ENCODE measurements around the gene CA10.

The CA10 gene

DNA sequence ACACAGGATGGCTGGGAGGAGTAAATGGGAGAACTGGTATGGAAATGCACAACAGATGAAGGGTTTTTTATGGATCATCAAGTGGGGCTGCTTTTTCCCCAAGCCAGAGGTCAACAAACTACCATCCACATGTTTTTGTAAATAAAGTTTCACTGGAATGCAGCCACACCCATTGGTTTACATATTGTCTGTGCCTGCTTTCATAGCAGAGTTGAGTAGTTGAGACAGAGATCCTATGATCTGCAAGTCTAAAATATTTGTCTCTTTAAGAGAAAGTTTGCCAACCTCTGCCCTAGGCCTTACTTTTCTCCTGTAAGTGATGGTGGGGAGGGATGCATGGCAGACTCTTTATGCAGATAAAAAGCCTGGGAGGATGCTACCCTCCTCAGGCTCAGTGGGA, 341.4 kb downstream of the CA10 start:
- no peak for DNase-seq

DNA sequence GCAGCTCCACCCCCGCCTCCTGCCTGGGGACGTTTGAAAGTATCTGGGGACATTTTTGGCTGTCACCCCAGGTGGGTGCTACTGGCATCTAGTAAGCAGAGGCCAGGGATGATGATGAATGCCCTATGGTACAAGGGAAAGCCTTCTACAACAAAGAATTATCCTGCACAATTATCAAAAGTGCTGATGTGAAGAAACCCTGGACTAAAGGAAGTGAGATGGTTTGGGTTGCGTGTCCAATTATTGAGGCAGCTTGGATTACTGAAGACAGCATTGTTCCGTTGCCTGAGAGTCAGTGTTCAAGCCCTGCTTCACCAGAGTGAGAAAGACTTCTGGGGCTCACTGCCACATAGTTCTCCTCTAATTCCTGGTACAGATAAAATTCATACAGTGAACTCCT, 343.4 kb downstream of the CA10 start:
- no peak for DNase-seq

DNA sequence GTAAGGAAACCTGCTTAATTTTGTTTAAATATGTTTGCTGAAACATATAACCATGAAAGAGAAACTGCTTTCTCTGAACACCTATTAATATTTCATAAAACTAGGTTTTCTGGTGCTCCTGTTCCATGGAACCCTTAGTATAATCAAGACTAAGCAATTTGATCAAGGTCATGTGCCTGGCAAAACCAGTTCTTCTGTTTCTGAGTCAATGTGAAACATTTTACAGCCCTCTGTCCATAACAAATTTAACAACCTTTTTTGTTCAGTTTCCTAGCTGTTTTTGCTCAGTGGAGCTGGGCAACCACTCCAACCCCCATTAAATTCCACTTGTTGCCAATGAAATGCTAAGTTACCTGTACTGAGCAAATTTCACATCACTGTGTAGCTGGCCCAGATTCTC, 344.0 kb downstream of the CA10 start:
- DNase-seq: no peak

DNA sequence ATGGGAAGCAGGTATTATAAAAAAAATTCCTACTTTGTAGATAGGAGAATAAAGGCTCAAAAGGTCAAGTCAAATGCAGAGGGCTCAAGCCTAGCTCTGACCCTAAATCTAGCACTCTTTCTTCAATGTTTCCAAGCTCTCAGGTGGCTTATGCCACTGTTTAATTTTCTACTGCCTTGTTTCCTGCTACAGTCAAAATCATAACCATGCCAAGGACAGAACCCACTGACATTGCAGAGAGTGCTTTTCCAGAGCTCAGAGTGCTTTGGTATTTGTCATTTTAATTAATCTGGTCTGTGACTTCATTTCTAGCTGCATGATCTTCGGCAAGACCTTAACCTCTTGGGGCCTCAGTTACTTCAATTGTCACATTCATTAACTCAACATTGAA, 344.7 kb downstream of the CA10 start:
- no peak for DNase-seq

DNA sequence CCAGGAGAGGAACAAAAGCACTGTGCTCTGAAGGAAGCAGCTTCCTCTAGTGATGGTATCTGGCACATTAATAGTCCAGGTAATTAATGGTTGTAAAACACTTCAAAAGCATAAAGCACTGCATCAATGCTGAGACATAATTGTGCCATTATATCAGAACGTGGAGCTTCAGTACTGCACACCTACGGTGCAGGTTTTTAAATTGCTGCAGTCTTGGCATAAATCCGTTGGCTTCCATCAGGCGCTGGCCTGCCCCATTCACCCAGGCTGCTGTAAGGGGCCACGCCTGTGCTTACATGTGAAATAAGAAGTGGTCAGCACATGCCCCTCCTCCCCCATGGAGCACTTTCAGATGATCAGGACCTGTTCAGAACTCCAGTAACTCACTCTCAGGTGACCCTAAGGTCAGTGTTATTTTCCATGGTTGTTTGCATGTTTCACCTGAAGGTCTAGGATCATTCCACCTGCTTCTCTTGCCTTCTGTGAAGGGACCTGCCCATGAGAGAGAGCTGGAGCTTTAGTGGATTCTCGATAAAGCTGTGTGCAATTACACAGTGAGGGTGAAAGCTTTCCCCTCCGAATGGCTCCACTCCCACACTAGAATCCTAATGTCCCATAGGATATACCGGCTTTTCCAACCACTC, 345.3 kb downstream of the CA10 start:
- no peak for DNase-seq

DNA sequence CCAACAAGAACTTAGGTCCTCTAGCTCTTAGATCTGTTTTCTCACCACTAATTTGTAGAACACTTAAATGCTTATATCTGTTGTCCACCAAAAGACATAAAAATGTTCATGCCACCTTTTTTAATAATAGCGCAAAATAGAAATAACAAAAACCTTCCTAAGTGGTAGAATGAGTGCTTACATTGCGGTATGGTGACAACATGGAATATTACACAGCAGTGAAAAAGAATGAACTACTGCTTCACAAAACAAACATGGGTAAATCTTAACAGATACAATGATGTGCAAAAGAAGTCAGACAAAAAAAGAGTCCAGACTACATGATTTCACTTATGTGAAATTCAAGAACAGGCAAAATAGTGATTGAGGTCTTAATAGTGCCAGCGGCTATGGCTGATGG, 351.1 kb downstream of the CA10 start:
- no peak for DNase-seq

DNA sequence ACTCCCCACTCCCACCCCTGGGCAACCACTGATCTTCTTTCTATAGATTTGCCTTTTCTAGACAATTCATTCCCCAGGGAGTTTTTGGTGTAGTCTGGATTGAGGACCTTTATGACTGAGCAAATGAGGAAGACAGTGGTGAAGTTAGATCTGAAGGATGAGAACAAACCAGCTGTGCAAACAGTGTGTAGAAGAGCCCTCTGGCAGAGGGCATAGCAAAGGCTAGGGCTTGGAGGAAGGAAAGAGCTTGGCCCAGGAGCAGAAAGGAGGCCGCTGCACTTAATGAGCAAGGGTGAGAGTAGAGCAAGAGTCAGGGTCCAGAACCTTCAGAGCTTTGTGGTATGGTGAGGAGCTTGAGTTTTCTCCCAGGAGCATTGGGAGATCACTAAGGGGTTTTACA, 352.7 kb downstream of the CA10 start:
- no peak for DNase-seq

DNA sequence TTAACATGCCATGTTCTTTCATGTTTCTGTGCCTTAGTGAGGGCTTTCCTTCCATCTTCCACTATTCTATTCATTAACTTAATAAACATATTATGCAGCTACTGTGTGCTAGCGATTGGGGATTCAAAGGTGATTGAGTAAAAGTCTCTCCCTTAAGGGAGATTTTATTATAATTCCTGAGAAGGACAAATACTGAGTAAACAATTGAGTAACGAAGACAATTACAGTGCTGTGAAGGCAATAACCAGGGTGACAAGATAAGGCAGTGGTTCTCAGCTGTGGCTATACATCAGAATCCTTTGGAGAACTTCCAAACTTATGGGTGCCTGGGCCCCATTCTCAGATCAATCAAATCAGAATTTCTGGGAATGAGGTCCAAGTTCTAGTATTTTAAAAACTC, 353.3 kb downstream of the CA10 start:
- no peak for DNase-seq

DNA sequence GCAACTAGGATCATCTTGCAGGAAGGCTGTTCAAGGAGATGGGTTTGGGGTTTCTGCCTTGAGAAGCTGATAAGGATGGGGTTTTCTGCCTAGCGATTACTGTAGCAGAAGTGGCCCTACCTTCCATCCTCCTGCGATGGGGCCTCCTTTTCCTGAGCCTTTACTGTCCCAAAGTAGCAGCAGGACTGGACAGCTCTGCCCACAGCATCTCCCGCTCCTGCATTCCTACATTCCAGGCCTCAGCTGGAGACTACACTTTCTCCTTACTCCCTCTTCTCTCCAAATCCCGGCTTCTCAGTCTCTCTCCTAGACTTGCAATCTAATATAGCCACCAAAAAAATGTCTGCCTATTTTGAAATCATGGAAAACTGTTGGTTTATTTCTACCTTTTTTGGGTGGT, 355.4 kb downstream of the CA10 start:
- DNase-seq: no peak

DNA sequence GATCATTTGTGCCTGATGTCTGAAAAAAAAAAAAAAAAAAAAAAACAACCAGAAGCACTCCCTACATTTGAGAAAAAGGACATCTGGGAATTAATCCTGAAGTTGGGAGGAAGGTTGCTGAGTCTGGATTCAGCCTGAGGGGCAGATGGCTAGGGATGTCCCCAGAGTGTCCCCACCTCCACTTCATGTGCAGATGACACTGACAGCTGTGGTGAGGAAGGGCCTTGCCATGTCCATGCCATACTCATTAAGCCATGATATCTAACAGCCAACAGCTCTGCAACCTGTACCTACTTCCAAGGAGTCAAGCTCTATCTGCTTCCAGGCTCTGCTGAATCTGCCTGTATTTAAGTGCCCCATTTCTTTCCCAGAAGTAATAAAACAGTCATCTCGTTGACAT, 356.0 kb downstream of the CA10 start:
- no peak for DNase-seq

DNA sequence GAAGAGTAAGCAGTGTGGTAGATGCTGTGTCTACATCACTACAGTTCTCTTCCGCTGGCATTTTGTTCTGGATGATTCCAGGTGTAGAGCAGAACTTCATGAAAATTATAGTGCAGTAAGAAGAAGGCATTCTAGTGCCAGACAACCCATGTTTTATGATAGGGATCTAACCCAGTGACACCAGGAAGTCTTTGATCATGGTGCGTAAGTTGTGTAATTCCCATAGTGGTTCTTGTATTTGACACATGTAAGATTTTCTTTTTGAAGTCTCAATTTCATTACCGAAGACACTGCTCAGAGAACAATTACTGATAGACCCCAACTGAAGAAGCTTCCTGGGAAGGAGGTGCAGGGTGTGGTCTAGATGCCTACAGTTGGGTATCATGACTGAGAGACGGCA, 356.9 kb downstream of the CA10 start:
- DNase-seq: no peak

DNA sequence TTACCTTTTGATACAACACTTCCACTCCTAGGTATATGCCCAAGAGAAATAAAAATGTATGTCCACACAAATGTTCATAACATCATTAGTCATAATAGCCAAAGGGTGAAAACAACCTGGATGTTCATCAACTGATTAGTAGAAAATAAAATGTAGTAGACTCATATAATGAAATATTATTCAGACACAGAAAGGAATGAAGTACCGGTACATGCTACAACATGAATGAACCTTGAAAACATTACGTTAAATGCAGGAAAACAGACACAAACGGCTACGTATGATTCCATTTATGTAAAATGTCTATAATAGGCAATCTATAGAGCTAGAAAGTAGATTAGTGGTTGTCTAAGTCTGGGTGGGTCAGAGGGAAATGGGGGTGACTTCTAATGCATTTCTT, 358.5 kb downstream of the CA10 start:
- no peak for DNase-seq

DNA sequence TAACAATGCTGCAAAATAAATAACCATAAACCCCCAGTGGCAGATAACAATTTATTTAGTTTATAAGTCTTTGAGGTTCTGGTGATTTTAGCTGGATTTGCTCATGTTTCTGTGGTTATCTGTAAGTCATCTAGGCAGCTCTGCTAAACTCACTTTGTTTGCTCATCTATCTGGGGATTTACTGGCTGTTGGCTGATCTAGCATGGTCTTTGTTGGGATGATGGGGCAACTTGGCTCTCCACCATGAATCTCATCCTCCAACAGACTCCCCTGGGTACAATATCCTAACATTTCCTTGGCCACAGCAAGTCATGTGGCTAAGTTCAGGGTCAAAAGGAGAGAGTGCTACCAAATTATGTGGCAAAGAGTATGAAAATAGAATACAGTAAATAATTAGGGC, 359.3 kb downstream of the CA10 start:
- no peak for DNase-seq

DNA sequence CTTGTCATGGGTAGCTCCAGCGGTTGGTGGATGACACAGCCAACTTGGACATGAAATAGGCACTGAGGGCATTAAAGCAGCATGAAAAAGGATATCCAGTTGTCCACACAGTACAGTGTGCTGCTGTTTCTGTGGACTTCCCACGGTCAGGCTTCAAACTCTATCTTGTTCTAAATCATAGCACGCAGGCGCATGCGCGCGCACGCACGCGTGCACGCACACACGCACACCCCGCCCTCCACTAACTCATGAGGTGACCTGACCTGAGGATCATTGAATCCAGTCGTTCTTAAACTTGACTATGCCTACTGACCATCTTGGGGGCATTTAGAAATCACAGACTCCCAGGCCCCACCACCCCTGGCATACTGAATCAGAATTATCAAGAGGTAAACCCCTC, 361.4 kb downstream of the CA10 start:
- no peak for DNase-seq

DNA sequence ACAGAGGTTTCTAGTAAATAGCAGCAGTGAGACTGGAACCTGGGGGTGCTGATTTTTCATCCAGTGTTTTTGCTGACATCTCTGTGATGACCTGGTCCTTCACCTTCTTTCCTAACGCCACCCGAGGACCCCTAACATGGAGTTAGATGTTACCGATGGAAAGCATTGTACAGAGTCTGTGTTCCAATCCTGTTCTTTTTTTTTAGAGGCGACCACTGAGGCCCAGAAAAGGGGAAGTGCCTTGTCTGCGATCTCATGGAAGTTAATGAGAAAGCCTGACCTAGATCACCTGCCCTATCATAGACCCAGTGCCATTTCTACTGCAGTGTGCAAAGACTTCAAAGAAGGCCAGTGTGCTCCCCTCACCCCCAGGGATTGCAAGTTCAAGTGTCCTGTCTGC, 362.5 kb downstream of the CA10 start:
- DNase-seq: no peak

DNA sequence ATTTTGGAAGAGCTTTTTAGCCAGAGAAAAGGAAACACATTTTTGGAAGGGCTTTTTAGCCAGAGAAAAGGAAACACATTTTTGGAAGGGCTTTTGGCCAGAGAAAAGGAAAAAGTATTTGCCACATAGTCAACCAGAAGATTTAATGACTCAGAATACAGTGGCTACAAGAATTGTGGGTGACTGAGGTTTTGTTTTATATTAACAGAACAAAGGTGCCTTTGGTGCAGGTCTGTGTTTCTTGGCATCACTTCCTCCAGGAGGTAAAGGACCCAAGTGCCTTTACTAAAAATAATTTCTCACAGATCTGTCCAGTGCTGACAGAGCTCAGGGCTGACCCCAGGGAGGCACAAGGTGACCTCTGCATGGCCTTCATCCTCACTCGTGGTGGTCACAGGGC, 363.1 kb downstream of the CA10 start:
- DNase-seq: no peak

DNA sequence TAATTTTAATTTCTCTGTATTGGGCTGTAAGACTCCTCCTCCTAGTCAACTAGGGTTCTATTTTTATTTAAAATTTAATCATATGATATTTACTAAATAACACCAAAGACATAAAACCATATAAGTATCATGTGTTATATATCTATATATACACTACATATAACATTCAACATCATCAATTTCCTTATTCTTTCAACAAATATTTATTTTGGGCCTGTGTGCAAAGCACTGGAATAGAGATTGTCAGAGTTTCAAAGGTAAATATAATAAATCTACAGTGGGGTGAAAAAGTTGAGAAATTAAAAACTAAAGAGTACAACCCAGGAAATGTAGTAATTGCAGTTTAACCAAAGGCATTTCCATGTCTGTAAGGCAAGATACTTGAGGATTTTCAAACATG, 364.0 kb downstream of the CA10 start:
- DNase-seq: no peak

DNA sequence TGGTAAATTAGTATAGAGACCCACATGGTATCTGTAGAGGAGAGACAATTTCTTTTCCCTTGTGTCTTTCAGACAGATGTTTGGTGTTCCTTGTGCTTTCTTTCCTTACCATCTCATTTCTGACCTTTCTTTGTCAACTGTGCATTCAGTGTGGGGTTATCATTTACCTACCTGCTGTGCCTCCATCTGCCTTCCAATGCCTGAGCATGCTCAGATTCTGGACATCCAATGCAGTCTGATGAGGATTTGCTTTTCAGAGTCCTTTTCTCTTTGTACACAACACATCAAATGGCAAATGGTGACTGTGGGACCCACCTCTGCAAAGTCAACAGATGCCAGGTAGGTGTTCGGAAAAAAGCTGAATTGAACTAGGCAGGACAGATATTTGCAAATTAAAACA, 364.8 kb downstream of the CA10 start:
- no peak for DNase-seq

DNA sequence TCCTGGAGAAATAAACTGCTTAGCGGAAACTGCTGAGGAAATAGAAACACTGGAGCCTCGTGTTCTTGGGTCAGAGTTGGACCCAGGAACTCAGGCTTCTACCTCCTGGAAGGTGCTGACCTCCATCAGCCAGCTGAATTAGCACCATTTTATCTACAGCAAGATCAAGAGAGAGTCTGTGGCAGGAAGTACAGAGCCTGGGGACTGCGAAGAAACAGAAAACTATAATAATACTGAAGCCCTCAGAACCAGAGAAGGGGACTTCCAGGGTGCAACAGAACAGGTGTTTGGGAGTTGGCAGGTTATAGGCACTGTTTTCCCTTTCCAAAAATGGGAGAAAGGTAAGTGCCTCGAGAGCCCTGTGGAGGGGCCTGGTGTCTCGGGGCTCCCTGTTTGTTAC, 379.7 kb downstream of the CA10 start:
- no peak for DNase-seq

DNA sequence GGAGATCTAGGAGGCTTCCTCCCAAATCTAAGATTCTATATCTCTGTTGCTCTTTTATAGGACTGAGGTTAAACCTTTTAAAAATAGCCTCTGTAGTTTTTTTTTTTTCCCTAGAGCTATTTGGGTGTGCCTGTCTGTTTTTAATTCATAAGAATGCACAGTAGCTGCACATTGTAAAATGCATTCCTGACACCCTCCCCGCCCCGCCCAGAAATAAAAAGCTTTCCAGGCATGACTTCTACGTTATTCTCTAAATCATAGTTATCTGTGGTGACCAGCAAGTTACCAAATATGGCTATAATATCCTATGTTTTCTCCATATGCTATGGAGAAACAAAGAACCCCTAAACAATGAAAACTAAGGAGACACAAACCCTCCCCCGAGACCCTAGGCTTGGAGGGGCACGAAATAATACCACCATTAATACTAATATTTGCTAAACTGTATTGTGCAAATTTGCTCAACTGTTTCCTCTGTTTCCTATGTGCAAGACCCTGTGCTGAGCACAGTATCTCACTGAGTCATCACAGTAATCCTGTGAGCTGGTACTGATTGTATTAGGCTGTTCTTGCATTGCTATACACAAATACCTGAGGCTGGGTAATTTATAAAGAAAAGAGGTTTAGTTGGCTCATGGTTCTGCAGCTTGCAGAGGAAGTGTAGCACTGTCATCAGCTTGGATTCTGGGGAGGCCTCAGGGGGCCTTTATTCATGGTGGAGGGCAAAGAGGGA, 388.3 kb downstream of the CA10 start:
- no peak for DNase-seq

DNA sequence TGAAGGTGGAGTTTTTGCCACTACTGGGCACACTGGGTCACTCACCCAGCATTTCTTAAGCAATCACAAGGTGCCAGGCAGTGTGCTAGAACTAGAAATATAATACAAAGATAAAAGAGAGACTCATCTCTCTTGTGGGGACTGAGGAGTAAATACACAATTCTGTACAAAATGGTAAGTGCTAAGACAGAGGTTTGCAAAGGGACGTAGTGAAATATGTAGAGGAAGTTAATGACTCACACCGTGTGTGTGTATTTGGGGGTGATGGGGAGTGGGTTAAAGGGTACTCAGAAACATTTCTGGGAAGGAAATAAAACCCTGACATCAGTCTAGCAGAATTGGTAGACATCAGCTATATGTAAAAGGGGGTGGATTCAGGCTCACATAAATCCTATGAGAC, 389.3 kb downstream of the CA10 start:
- no peak for DNase-seq

DNA sequence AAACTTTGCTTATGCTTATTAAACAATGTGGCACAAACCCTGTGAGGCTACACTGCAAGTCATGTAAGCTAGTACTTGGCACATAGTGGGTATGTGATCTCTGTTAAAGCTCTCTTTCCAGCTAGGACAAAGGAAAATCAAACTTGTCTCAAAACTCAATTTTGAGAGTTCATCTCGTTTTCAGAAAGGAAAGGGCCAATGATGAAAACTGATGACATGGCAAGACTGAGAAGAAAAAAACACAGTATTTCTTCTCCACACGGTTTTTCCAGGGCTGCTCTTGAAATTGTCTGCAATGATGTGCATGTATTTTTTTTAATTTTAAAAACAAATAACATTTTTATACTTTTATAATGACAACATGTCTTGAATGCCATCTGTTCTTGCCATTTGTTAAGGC, 389.8 kb downstream of the CA10 start:
- DNase-seq: no peak

DNA sequence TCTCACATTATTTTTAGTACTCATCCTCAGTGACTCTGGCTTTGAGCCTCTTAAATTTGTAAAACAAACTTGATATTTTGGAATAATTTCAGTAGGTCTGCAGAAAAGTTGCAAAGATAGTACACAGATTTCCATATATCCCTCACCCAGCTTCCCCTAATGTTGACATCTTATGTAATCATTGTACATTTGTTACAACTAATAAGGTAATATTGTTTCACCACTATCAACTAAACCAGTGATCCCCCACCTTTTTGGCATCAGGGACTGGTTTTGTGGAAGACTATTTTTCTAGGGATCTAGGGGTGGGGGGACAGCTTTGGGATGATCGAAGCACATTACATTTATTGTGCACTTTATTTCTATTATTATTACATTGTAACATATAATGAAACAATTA, 391.2 kb downstream of the CA10 start:
- no peak for DNase-seq

DNA sequence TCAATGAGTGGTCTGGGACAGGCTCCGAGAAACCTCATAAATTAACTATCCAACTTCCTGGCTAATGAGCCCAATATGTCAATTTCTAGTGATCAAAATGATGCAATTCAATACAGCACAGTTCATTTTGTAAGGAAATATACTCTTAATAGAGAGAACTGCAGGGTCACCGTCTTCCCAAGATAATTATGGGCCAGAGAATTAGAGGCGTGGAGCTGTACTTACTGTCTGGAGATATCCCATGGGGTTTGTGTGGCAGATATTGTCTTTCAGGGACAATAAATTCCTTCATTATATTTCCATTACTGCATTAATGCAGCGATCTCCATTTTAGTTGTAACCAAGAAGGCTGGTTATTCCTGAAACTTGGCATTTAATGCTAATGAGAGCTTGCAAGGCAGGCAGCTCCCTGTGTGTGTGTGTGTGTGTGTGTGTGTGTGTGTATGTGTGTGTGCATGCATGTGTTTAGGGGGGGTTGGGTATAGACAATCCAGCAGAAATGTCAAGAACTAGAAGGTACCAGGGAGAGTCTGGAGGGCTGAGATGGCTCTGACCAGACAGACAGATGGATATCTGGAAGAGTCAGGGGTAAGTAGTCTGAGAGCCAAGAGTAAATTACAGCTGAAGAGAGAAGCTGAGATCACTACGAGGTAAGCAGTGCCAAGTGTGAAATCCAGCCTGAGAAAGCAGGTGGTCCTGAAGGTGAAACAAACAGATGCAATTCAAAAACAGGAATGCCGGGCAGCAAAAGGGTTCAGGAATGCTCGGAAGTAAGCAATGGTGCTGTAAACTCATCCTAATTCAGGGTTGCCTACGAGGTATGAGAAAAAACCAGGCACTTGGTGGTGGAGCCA, 393.0 kb downstream of the CA10 start:
- DNase-seq: no peak
